Smooth muscle cell (in vitro differentiated cells): ENCODE results near the gene ALAD. TPM values are rescaled to one million over a fixed set of nuclear protein-coding genes. Genes with fewer than 3 reads are reported as not detected.

ENCODE experiments used
- DNase-seq: peaks from one replicate; lab custom pipeline; 2025; ENCODE audit not compliant: unreplicated experiment; lab: John Stamatoyannopoulos, UW
- H2AFZ ChIP-seq: fragments of 200-600 bp; sonication (generic); 2 replicates; pipeline ENCODE4 v1.6.0; 2016; ENCODE audit warnings: antibody characterized with exemption, low read depth, mild to moderate bottlenecking
- H3F3A ChIP-seq: fragments of 200-600 bp; sonication (generic); 2 replicates; pipeline ENCODE4 v1.6.0; 2017; ENCODE audit warnings: antibody characterized with exemption, low read depth
- H3K27ac ChIP-seq: fragments of 200-600 bp; sonication (generic); 2 replicates; pipeline ENCODE4 v1.5.1; 2016; ENCODE audit warnings: low read depth, mild to moderate bottlenecking
- H3K27me3 ChIP-seq: fragments of 200-600 bp; sonication (generic); 2 replicates; pipeline ENCODE4 v1.6.1; 2016; ENCODE audit warnings: low read depth, mild to moderate bottlenecking
- H3K36me3 ChIP-seq: fragments of 200-600 bp; sonication (generic); 2 replicates; pipeline ENCODE4 v1.5.1; 2016; ENCODE audit warnings: low read depth
- H3K4me1 ChIP-seq: fragments of 200-600 bp; sonication (generic); 2 replicates; pipeline ENCODE4 v1.5.1; 2016; ENCODE audit warnings: low read depth
- H3K4me2 ChIP-seq: fragments of 200-600 bp; sonication (generic); 2 replicates; pipeline ENCODE4 v1.6.0; 2016; ENCODE audit warnings: mild to moderate bottlenecking
- H3K4me3 ChIP-seq: fragments of 200-600 bp; sonication (generic); 2 replicates; pipeline ENCODE4 v1.5.1; 2016; ENCODE audit warnings: mild to moderate bottlenecking
- H3K79me2 ChIP-seq: fragments of 200-600 bp; sonication (generic); 2 replicates; pipeline ENCODE4 v1.6.0; 2016; ENCODE audit warnings: low read depth, mild to moderate bottlenecking
- H3K9ac ChIP-seq: fragments of 200-600 bp; sonication (generic); 2 replicates; pipeline ENCODE4 v1.6.0; 2016; ENCODE audit warnings: low read depth
- H3K9me3 ChIP-seq: fragments of 200-600 bp; sonication (generic); replicated peaks from 2 replicates; pipeline ENCODE4 v1.5.1; 2016; ENCODE audit warnings: low read depth
- H4K20me1 ChIP-seq: fragments of 200-600 bp; sonication (generic); 2 replicates; pipeline ENCODE4 v1.6.0; 2016; ENCODE audit warnings: low read depth
- CTCF ChIP-seq: fragments of 200-600 bp; sonication (generic); IDR thresholded peaks from 2 replicates; pipeline ENCODE4 v1.5.1; 2017; ENCODE audit warnings: borderline replicate concordance, mild to moderate bottlenecking, antibody characterized with exemption; ENCODE audit not compliant: insufficient read depth, poor library complexity, severe bottlenecking
- WGBS: methylation state at CpG from one replicate; pipeline ENCODE4 v1.1.7; 2016; ENCODE audit warnings: low lambda C conversion rate; 5-methylcytosine and 5-hydroxymethylcytosine counted together
- polyA plus RNA-seq: library from polyadenylated mRNA; unstranded; fragments of >200 nt; fragmentation: Nextera tagmentation; extraction: Ambion mirVana; gene quantifications from 2 replicates; pipeline ENCODE4 v1.2.1, GENCODE V29; 2016
- total RNA-seq: library from RNA; depleted of rRNA; stranded (reverse); fragments of >200 nt; gene quantifications from 2 replicates; pipeline ENCODE4 v1.2.3, GENCODE V29; 2014

ALAD gene
- total and polyA plus RNA-seq, 2 experiments from 2014 or later: 7.1 to 15.4 TPM

GRCh38 chr9:113341712-113342410 is 59.2 kb downstream of the ALAD start:
- no peak for TF ChIP-seq CTCF

GRCh38 chr9:113340011-113340699 is 60.9 kb downstream of the ALAD start, which contains the start of gene WDR31:
Gene WDR31 (minus strand): TSS chr9:113340275. CDS start chr9:113332022, 8,253 bp downstream.
- no peaks in the 10 kb centered on the region for H3K36me3 ChIP-seq
- H3K27ac ChIP-seq: peak within 1 kb of the TSS; percentile 76
- H2AFZ ChIP-seq: peak within 1 kb of the TSS; percentile 94
- H3K4me2 ChIP-seq: peak within 1 kb of the TSS; percentile 97
- TF ChIP-seq CTCF: no peak
- H4K20me1 ChIP-seq: no peaks in the 10 kb centered on the region
- H3K9me3 ChIP-seq: no peaks in the 10 kb centered on the region
- H3K9ac ChIP-seq: peak within 1 kb of the TSS; percentile 68
- H3K4me3 ChIP-seq: peak within 1 kb of the TSS; percentile 77
- peak; percentile 69 for DNase-seq
- no peaks in the 10 kb centered on the region for H3K79me2 ChIP-seq
- no peaks in the 10 kb centered on the region for H3F3A ChIP-seq
- H3K27me3 ChIP-seq: no peaks in the 10 kb centered on the region
- peaks cover 3% of the 10 kb centered on the region for H3K4me1 ChIP-seq
- 1% methylated on average over 45 of the region's 46 CpGs for WGBS

More at GRCh38 chr9:113341712-113342410, 59.2 kb downstream of the ALAD start:
- H3K9ac ChIP-seq: no peak overlapping the region
- no peaks in the 10 kb centered on the region for H3K27me3 ChIP-seq
- H3K27ac ChIP-seq: peak overlapping the region; percentile 37
- peaks cover 3% of the 10 kb centered on the region for H3K4me1 ChIP-seq
- H3K9me3 ChIP-seq: no peaks in the 10 kb centered on the region
- 77% methylated on average over 9 of the region's 9 CpGs for WGBS
- H2AFZ ChIP-seq: no peak overlapping the region
- no peaks in the 10 kb centered on the region for H3K36me3 ChIP-seq
- H3K4me3 ChIP-seq: no peak overlapping the region
- H3K79me2 ChIP-seq: no peaks in the 10 kb centered on the region
- no peak overlapping the region for H3K4me2 ChIP-seq
- H3F3A ChIP-seq: peaks cover 5% of the 10 kb centered on the region
- no peak for DNase-seq
- H4K20me1 ChIP-seq: no peaks in the 10 kb centered on the region

GRCh38 chr9:113337714-113338113 is 63.4 kb downstream of the ALAD start:
- H3K9ac ChIP-seq: no peak overlapping the region
- H3F3A ChIP-seq: no peaks in the 10 kb centered on the region
- no peak overlapping the region for H3K4me2 ChIP-seq
- H2AFZ ChIP-seq: no peak overlapping the region
- DNase-seq: no peak
- no peaks in the 10 kb centered on the region for H3K9me3 ChIP-seq
- TF ChIP-seq CTCF: no peak
- peaks cover 3% of the 10 kb centered on the region for H3K4me1 ChIP-seq
- 90% methylated on average over 2 of the region's 2 CpGs for WGBS
- H3K4me3 ChIP-seq: no peak overlapping the region
- no peaks in the 10 kb centered on the region for H3K36me3 ChIP-seq
- H3K27ac ChIP-seq: no peak overlapping the region
- no peaks in the 10 kb centered on the region for H4K20me1 ChIP-seq
- H3K27me3 ChIP-seq: no peaks in the 10 kb centered on the region
- no peaks in the 10 kb centered on the region for H3K79me2 ChIP-seq

Other genes with a start within 250 kb of the ALAD start
- gene FKBP15, start 180.0 kb downstream of the ALAD start, total RNA-seq: 22.6 and 27.9 TPM in 2 replicates
- 12.3 and 13.0 TPM in 2 replicates for gene FKBP15, start 180.0 kb downstream of the ALAD start, polyA plus RNA-seq
- 34.7 and 39.1 TPM in 2 replicates for gene SLC31A1, start 179.7 kb downstream of the ALAD start, total RNA-seq
- 28.1 and 35.8 TPM in 2 replicates for gene SLC31A1, start 179.7 kb downstream of the ALAD start, polyA plus RNA-seq
- 44.8 and 49.3 TPM in 2 replicates for gene CDC26, start 125.7 kb downstream of the ALAD start, total RNA-seq
- 59.8 and 61.8 TPM in 2 replicates for gene CDC26, start 125.7 kb downstream of the ALAD start, polyA plus RNA-seq
- 18.5 and 22.9 TPM in 2 replicates for gene PRPF4, start 125.6 kb downstream of the ALAD start, total RNA-seq
- gene PRPF4, start 125.6 kb downstream of the ALAD start, polyA plus RNA-seq: 21.0 and 22.2 TPM in 2 replicates
- gene RNF183, start 97.9 kb downstream of the ALAD start, total RNA-seq: 0.09 and 2.3 TPM in 2 replicates
- 0.66 TPM in 1 of 2 replicates, not detected in the other for gene RNF183, start 97.9 kb downstream of the ALAD start, polyA plus RNA-seq
- 2.2 and 2.7 TPM in 2 replicates for gene WDR31, start 61.0 kb downstream of the ALAD start, total RNA-seq
- gene WDR31, start 61.0 kb downstream of the ALAD start, polyA plus RNA-seq: 1.2 and 1.6 TPM in 2 replicates
- gene BSPRY, start 51.7 kb downstream of the ALAD start, total RNA-seq: 0.36 and 0.67 TPM in 2 replicates
- gene BSPRY, start 51.7 kb downstream of the ALAD start, polyA plus RNA-seq: 0.27 and 2.3 TPM in 2 replicates
- gene HDHD3, start 24.3 kb downstream of the ALAD start, total RNA-seq: 2.9 and 6.7 TPM in 2 replicates
- gene HDHD3, start 24.3 kb downstream of the ALAD start, polyA plus RNA-seq: 12.5 and 18.9 TPM in 2 replicates
- gene POLE3, start 9.4 kb upstream of the ALAD start, total RNA-seq: 33.7 and 40.8 TPM in 2 replicates
- 35.3 and 39.0 TPM in 2 replicates for gene POLE3, start 9.4 kb upstream of the ALAD start, polyA plus RNA-seq
- gene C9orf43, start 9.5 kb upstream of the ALAD start, total RNA-seq: 2.0 TPM in 1 of 2 replicates, not detected in the other
- gene C9orf43, start 9.5 kb upstream of the ALAD start, polyA plus RNA-seq: not detected in 2 replicates
- 43.8 and 58.4 TPM in 2 replicates for gene RGS3, start 62.4 kb upstream of the ALAD start, total RNA-seq
- 94.5 and 108 TPM in 2 replicates for gene RGS3, start 62.4 kb upstream of the ALAD start, polyA plus RNA-seq